ENCODE measurements around the gene HMGB2. TPM values are rescaled to one million over a fixed set of nuclear protein-coding genes. Genes with fewer than 3 reads are reported as not detected.

The HMGB2 gene
- total RNA-seq, 2 donors from 2014 or later = 16.2 to 18.7 TPM

- H3K36me3 ChIP-seq (replicated peaks in 1 of 2; ENCODE audit: insufficient read depth in 1 of 2, low read depth in 2 of 2) = peaks cover 0 to 4% of the 10 kb centered on the region in 2 donors
- intact Hi-C loops (cut with DNase I) = loop anchor here (5.0 kb wide), 1 partner anchor 100 kb away; no protein-coding TSS in a partner anchor
- WGBS, 2 donors = 65 to 79% methylated on average over 3 of the region's 3 CpGs
- no peak for ATAC-seq
- no peak overlapping the region for H3K4me3 ChIP-seq
- TF ChIP-seq POLR2A (IDR thresholded peaks at IDR 0.05) = no peak
- TF ChIP-seq CTCF (IDR thresholded peaks at IDR 0.05) = no peak
- H3K4me1 ChIP-seq = no peaks in the 10 kb centered on the region
- no peak overlapping the region for H3K27ac ChIP-seq
- no peaks in the 10 kb centered on the region for H3K9me3 ChIP-seq
- DNase-seq = no peak
- H3K27me3 ChIP-seq = no peaks in the 10 kb centered on the region
These were observed 17.2 kb downstream of the HMGB2 start for GRCh38 chr4:173317004-173317403.

GRCh38 chr4:173316060-173316459 is 18.1 kb downstream of the HMGB2 start:
- H3K36me3 ChIP-seq (replicated peaks in 1 of 2; ENCODE audit: insufficient read depth in 1 of 2, low read depth in 2 of 2) = peaks cover 0 to 2% of the 10 kb centered on the region in 2 donors
- intact Hi-C loops (cut with DNase I) = loop anchor here (5.0 kb wide), 1 partner anchor 101 kb away; no protein-coding TSS in a partner anchor
- TF ChIP-seq POLR2A (IDR thresholded peaks at IDR 0.05) (no peak), CTCF (IDR thresholded peaks at IDR 0.05) (no peak)
- 82 to 90% methylated on average over 2 of the region's 2 CpGs for WGBS, 2 donors
- H3K27me3 ChIP-seq = no peaks in the 10 kb centered on the region
- no peak overlapping the region for H3K4me3 ChIP-seq
- no peaks in the 10 kb centered on the region for H3K9me3 ChIP-seq
- no peak for ATAC-seq
- H3K27ac ChIP-seq = no peak overlapping the region
- no peak for DNase-seq
- H3K4me1 ChIP-seq = no peaks in the 10 kb centered on the region

- WGBS, 2 donors = 62 to 67% methylated on average over 3 of the region's 3 CpGs
These were observed 19.4 kb downstream of the HMGB2 start for GRCh38 chr4:173314715-173315114.

GRCh38 chr4:173311368-173311767 is 22.8 kb downstream of the HMGB2 start:
- DNase-seq (no peak), ATAC-seq (no peak)
- Histone ChIP-seq H3K4me3 (no peak overlapping the region), H3K27ac (no peak overlapping the region), H3K4me1 (no peaks in the 10 kb centered on the region), H3K9me3 (no peaks in the 10 kb centered on the region), H3K27me3 (no peaks in the 10 kb centered on the region), H3K36me3 (replicated peaks in 1 of 2; ENCODE audit: insufficient read depth in 1 of 2, low read depth in 2 of 2) (no peaks in the 10 kb centered on the region)
- TF ChIP-seq CTCF (IDR thresholded peaks at IDR 0.05) = no peak
- no peak for TF ChIP-seq POLR2A (IDR thresholded peaks at IDR 0.05)
- 85 to 96% methylated on average over 4 of the region's 4 CpGs for WGBS, 2 donors
- intact Hi-C loops (cut with DNase I) = no loop called here

More at GRCh38 chr4:173314715-173315114, 19.4 kb downstream of the HMGB2 start:
- no peak overlapping the region for H3K4me3 ChIP-seq
- no peaks in the 10 kb centered on the region for H3K27me3 ChIP-seq
- H3K9me3 ChIP-seq = no peaks in the 10 kb centered on the region
- TF ChIP-seq CTCF (IDR thresholded peaks at IDR 0.05) (no peak), POLR2A (IDR thresholded peaks at IDR 0.05) (no peak)
- H3K4me1 ChIP-seq = no peaks in the 10 kb centered on the region
- intact Hi-C loops (cut with DNase I) = loop anchor here (5.0 kb wide), 1 partner anchor 103 kb away; no protein-coding TSS in a partner anchor
- H3K36me3 ChIP-seq (replicated peaks in 1 of 2; ENCODE audit: insufficient read depth in 1 of 2, low read depth in 2 of 2) = no peaks in the 10 kb centered on the region
- DNase-seq (no peak), ATAC-seq (no peak)
- H3K27ac ChIP-seq = no peak overlapping the region

GRCh38 chr4:173307778-173308177 is 26.4 kb downstream of the HMGB2 start:
- intact Hi-C loops (cut with DNase I) = loop anchor here (10.0 kb wide), 1 partner anchor 293 kb away; no protein-coding TSS in a partner anchor
- H3K4me3 ChIP-seq = no peak overlapping the region
- no peaks in the 10 kb centered on the region for H3K4me1 ChIP-seq
- peaks cover 0 to 2% of the 10 kb centered on the region in 2 donors for H3K36me3 ChIP-seq (replicated peaks in 1 of 2; ENCODE audit: insufficient read depth in 1 of 2, low read depth in 2 of 2)
- no peak for DNase-seq
- no peak for ATAC-seq
- H3K9me3 ChIP-seq = no peaks in the 10 kb centered on the region
- H3K27me3 ChIP-seq = no peaks in the 10 kb centered on the region
- TF ChIP-seq CTCF (IDR thresholded peaks at IDR 0.05) (no peak), POLR2A (IDR thresholded peaks at IDR 0.05) (no peak)
- WGBS, 2 donors = 83 to 95% methylated on average over 3 of the region's 3 CpGs
- no peak overlapping the region for H3K27ac ChIP-seq

Data from body of pancreas (tissue), 4 donors.